SK-N-SH (cell line): Measurements from ENCODE around the gene HNRNPAB. TPM values are rescaled to one million over a fixed set of nuclear protein-coding genes. Genes with fewer than 3 reads are reported as not detected.
A peak's percentile ranks its signal among the peaks of the same experiment; 100 is the strongest.

Source experiments
- CTCF ChIA-PET: fragments of 300-600, 350-600 bp; formaldehyde crosslinking; extraction: SDS; loops from one replicate; lab custom pipeline; 2021; lab: Yijun Ruan, JAX
- POLR2A ChIA-PET: fragments of 350-600 bp; sonication (Branson Sonifier 250); formaldehyde crosslinking; extraction: SDS; loops from one replicate; lab custom pipeline; 2020; ENCODE audit warnings: antibody characterized with exemption, inconsistent platforms; lab: Yijun Ruan, JAX
- DNase-seq: peaks from one replicate; pipeline ENCODE4 v3.0.0; 2012
- H2AFZ ChIP-seq: fragments of 200-600 bp; sonication (generic); 2 replicates; pipeline ENCODE4 v1.8.1; 2016; ENCODE audit warnings: antibody characterized with exemption, mild to moderate bottlenecking, low read depth
- H3F3A ChIP-seq: fragments of 200-600 bp; sonication (generic); replicated peaks from 2 replicates; pipeline ENCODE3; 2016; ENCODE audit warnings: antibody characterized with exemption, mild to moderate bottlenecking; ENCODE audit not compliant: insufficient read depth
- H3K27ac ChIP-seq, 2 experiments: fragments of 200-500 bp in 1 of 2; fragments of 200-600 bp in 1 of 2; sonication (Bioruptor generic) in 1 of 2; sonication (generic), shearing (Covaris generic) in 1 of 2; 2 replicates each; pipeline versions ENCODE4 v1.5.1 to v1.6.1; 2014 to 2016; ENCODE audit warnings: low read depth in 2 of 2, inconsistent platforms in 1 of 2, low read length in 1 of 2, mild to moderate bottlenecking in 1 of 2, mixed read lengths in 1 of 2
- H3K27me3 ChIP-seq: fragments of 200-600 bp; sonication (generic), shearing (Covaris generic); 2 replicates; pipeline ENCODE4 v1.6.1; 2016; ENCODE audit warnings: mixed run types; ENCODE audit not compliant: insufficient read depth
- H3K36me3 ChIP-seq, 2 experiments: fragments of 200-500 bp in 1 of 2; fragments of 200-600 bp in 1 of 2; sonication (Bioruptor generic) in 1 of 2; sonication (generic) in 1 of 2; replicated peaks in 1 of 2; 2 replicates each; pipeline versions ENCODE3 to v1.5.1; 2014 to 2016; ENCODE audit warnings: low read length in 1 of 2, mild to moderate bottlenecking in 1 of 2; ENCODE audit not compliant: insufficient read depth in 2 of 2, control insufficient read depth in 1 of 2
- H3K4me1 ChIP-seq, 2 experiments: fragments of 200-500 bp in 1 of 2; fragments of 200-600 bp in 1 of 2; sonication (Bioruptor generic) in 1 of 2; sonication (generic), shearing (Covaris generic) in 1 of 2; 2 replicates each; pipeline versions ENCODE4 v1.5.1 to v1.6.1; 2014 to 2016; ENCODE audit warnings: low read depth in 1 of 2, low read length in 1 of 2, mixed run types in 1 of 2; ENCODE audit not compliant: insufficient read depth in 2 of 2, control insufficient read depth in 1 of 2
- H3K4me2 ChIP-seq: fragments of 200-600 bp; sonication (generic), shearing (Covaris generic); 2 replicates; pipeline ENCODE4 v1.6.1; 2017; ENCODE audit warnings: mixed run types
- H3K4me3 ChIP-seq, 2 experiments: fragments of 200-500 bp in 1 of 2; fragments of 200-600 bp in 1 of 2; sonication (Bioruptor generic) in 1 of 2; sonication (generic), shearing (Covaris generic) in 1 of 2; 2 replicates each; pipeline versions ENCODE4 v1.5.1 to v1.8.1; 2014 to 2016; ENCODE audit warnings: low read depth in 2 of 2, inconsistent platforms in 1 of 2, low read length in 1 of 2, mild to moderate bottlenecking in 1 of 2, mixed read lengths in 1 of 2, moderate library complexity in 1 of 2
- H3K79me2 ChIP-seq: fragments of 200-600 bp; sonication (generic); 2 replicates; pipeline ENCODE4 v1.8.1; 2017; ENCODE audit warnings: mild to moderate bottlenecking; ENCODE audit not compliant: insufficient read depth
- H3K9ac ChIP-seq: fragments of 200-600 bp; sonication (generic); 2 replicates; pipeline ENCODE4 v1.6.1; 2017; ENCODE audit warnings: mixed run types
- H3K9me2 ChIP-seq: fragments of 200-600 bp; sonication (generic); 2 replicates; pipeline ENCODE4 v1.6.1; 2017; ENCODE audit warnings: mixed run types
- H3K9me3 ChIP-seq: fragments of 200-600 bp; sonication (generic); 2 replicates; pipeline ENCODE4 v1.6.1; 2017; ENCODE audit warnings: mixed run types, mild to moderate bottlenecking, moderate library complexity
- H4K20me1 ChIP-seq: fragments of 200-600 bp; sonication (generic); 2 replicates; pipeline ENCODE4 v1.6.1; 2017; ENCODE audit warnings: mild to moderate bottlenecking, mixed run types; ENCODE audit not compliant: insufficient read depth
- CHD2 ChIP-seq: fragments of 150-350 bp; IDR thresholded peaks from 2 replicates; pipeline ENCODE4 v1.6.1; 2018; ENCODE audit warnings: low read length; ENCODE audit not compliant: partially characterized antibody
- FOXJ3 ChIP-seq: sonication (generic); formaldehyde crosslinking; IDR thresholded peaks from 2 replicates; pipeline ENCODE4 v1.5.1; 2020; ENCODE audit warnings: mild to moderate bottlenecking, missing genetic modification reagents
- MEF2A ChIP-seq: IDR thresholded peaks from 2 replicates; pipeline ENCODE4 v1.4.0; 2012; ENCODE audit warnings: low read depth, borderline replicate concordance
- MXI1 ChIP-seq: IDR thresholded peaks from 2 replicates; pipeline ENCODE4 v1.6.1; 2012; ENCODE audit warnings: mild to moderate bottlenecking, low read depth, low read length, improper control_type of control experiment
- RAD21 ChIP-seq: IDR thresholded peaks from 2 replicates; pipeline ENCODE4 v1.6.1; 2012; ENCODE audit warnings: mild to moderate bottlenecking, low read length
- RXRA ChIP-seq: IDR thresholded peaks from 2 replicates; pipeline ENCODE4 v1.4.0; 2012; ENCODE audit warnings: low read depth, mild to moderate bottlenecking, borderline replicate concordance
- SMC3 ChIP-seq: IDR thresholded peaks from 2 replicates; pipeline ENCODE4 v1.6.1; 2012; ENCODE audit warnings: low read depth, low read length, improper control_type of control experiment
- WGBS: methylation state at CpG from one replicate; pipeline ENCODE4 v1.1.6; 2017; ENCODE audit warnings: low lambda C conversion rate; 5-methylcytosine and 5-hydroxymethylcytosine counted together
- polyA plus RNA-seq, 3 experiments: library from polyadenylated mRNA; depleted of rRNA; stranded (reverse); fragments of >200 nt; gene quantifications; 2 replicates each; pipeline ENCODE4 v1.2.3, GENCODE V29; 2012
- TF ChIP-seq, protein P1 (sequence below): IDR thresholded peaks from 2 replicates; pipeline ENCODE4 v1.4.0; 2012; ENCODE audit warnings: low read depth, borderline replicate concordance
- TF ChIP-seq, protein P2 (sequence below): IDR thresholded peaks from 2 replicates; pipeline ENCODE4 v1.6.1; 2012; ENCODE audit warnings: mild to moderate bottlenecking, low read depth, low read length, moderate library complexity
- TF ChIP-seq, protein P3 (sequence below): fragments of 200-600 bp; sonication (generic); IDR thresholded peaks from 2 replicates; pipeline ENCODE4 v1.6.1; 2017; ENCODE audit warnings: antibody characterized with exemption, mild to moderate bottlenecking, moderate library complexity
- TF ChIP-seq, protein P4 (sequence below): IDR thresholded peaks from 2 replicates; pipeline ENCODE4 v1.4.0; 2012; ENCODE audit warnings: low read depth, borderline replicate concordance

The HNRNPAB gene
- polyA plus RNA-seq, 1 of the 3 experiments (the other 2 are of a cell fraction): 164 TPM

DNA sequence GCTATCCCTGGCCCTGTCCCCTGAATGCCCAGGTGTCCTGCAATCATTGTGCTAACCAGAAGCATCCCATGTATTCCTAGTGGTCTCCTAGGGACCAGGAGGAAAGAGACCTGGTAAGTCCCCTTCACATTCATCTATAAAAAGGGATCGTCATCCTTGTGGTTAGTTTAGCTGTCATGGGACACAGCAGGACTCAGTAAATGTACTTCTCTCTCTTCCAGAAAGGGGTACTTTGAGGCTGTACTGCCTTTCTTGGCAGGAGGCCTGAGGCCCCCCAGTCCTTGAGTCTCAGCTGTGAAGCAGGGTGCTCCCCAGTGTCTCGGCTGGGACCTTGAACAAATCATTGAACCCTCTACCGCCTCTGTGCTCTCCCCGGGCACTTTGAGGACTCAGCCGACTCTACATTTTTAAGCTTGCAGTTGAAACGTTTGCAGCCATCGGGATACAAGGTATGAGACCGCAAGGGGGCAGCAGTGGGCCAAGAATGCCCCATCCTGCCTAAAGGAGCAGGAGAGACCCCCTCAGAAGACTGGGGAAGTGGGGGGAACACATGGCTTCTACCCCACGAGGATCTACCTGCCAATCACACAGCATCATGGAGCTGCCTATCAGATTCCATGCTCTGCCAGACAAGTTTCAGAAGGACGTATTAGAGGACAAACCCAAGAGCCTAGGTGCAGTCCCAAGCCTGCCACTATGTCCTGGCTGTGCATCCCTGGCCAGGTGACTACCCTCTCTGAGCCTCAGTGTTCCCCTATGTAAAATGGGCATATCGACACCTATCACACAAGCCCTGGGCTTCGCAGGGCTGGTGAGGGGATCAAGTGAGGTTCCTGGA lies 30.6 kb downstream of the HNRNPAB start:
- WGBS: 22% methylated on average over 12 of the region's 12 CpGs
- peaks cover 20% of the 10 kb centered on the region for H3K79me2 ChIP-seq
- peaks cover 2 to 3% of the 10 kb centered on the region in 2 experiments for H3K36me3 ChIP-seq
- H3K9me3 ChIP-seq: no peaks in the 10 kb centered on the region
- TF ChIP-seq FOXJ3 (CRISPR knock-in tag) (no peak), RAD21 (peak; percentile 81), CHD2 (peak; percentile 31), SMC3 (peak; percentile 68), MXI1 (no peak), RXRA (no peak), MEF2A (no peak)
- TF ChIP-seq, protein P1, sequence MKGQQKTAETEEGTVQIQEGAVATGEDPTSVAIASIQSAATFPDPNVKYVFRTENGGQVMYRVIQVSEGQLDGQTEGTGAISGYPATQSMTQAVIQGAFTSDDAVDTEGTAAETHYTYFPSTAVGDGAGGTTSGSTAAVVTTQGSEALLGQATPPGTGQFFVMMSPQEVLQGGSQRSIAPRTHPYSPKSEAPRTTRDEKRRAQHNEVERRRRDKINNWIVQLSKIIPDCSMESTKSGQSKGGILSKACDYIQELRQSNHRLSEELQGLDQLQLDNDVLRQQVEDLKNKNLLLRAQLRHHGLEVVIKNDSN: no peak
- TF ChIP-seq, protein P2, sequence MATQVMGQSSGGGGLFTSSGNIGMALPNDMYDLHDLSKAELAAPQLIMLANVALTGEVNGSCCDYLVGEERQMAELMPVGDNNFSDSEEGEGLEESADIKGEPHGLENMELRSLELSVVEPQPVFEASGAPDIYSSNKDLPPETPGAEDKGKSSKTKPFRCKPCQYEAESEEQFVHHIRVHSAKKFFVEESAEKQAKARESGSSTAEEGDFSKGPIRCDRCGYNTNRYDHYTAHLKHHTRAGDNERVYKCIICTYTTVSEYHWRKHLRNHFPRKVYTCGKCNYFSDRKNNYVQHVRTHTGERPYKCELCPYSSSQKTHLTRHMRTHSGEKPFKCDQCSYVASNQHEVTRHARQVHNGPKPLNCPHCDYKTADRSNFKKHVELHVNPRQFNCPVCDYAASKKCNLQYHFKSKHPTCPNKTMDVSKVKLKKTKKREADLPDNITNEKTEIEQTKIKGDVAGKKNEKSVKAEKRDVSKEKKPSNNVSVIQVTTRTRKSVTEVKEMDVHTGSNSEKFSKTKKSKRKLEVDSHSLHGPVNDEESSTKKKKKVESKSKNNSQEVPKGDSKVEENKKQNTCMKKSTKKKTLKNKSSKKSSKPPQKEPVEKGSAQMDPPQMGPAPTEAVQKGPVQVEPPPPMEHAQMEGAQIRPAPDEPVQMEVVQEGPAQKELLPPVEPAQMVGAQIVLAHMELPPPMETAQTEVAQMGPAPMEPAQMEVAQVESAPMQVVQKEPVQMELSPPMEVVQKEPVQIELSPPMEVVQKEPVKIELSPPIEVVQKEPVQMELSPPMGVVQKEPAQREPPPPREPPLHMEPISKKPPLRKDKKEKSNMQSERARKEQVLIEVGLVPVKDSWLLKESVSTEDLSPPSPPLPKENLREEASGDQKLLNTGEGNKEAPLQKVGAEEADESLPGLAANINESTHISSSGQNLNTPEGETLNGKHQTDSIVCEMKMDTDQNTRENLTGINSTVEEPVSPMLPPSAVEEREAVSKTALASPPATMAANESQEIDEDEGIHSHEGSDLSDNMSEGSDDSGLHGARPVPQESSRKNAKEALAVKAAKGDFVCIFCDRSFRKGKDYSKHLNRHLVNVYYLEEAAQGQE: no peak
- TF ChIP-seq, protein P3, sequence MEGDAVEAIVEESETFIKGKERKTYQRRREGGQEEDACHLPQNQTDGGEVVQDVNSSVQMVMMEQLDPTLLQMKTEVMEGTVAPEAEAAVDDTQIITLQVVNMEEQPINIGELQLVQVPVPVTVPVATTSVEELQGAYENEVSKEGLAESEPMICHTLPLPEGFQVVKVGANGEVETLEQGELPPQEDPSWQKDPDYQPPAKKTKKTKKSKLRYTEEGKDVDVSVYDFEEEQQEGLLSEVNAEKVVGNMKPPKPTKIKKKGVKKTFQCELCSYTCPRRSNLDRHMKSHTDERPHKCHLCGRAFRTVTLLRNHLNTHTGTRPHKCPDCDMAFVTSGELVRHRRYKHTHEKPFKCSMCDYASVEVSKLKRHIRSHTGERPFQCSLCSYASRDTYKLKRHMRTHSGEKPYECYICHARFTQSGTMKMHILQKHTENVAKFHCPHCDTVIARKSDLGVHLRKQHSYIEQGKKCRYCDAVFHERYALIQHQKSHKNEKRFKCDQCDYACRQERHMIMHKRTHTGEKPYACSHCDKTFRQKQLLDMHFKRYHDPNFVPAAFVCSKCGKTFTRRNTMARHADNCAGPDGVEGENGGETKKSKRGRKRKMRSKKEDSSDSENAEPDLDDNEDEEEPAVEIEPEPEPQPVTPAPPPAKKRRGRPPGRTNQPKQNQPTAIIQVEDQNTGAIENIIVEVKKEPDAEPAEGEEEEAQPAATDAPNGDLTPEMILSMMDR: peak; percentile 73
- TF ChIP-seq, protein P4, sequence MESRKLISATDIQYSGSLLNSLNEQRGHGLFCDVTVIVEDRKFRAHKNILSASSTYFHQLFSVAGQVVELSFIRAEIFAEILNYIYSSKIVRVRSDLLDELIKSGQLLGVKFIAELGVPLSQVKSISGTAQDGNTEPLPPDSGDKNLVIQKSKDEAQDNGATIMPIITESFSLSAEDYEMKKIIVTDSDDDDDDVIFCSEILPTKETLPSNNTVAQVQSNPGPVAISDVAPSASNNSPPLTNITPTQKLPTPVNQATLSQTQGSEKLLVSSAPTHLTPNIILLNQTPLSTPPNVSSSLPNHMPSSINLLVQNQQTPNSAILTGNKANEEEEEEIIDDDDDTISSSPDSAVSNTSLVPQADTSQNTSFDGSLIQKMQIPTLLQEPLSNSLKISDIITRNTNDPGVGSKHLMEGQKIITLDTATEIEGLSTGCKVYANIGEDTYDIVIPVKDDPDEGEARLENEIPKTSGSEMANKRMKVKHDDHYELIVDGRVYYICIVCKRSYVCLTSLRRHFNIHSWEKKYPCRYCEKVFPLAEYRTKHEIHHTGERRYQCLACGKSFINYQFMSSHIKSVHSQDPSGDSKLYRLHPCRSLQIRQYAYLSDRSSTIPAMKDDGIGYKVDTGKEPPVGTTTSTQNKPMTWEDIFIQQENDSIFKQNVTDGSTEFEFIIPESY: no peak
- ChIA-PET POLR2A (interaction anchor here (0.8 kb wide), 1 partner anchor 355 kb away, joined by 3 read pairs; the partner anchor contains the start of gene COL23A1), CTCF (interaction anchor here (0.6 to 12.2 kb wide), 44 partner anchors 9 to 1029 kb away, joined by 3 to 147 read pairs (median 4); partner anchors contain the start of genes COL23A1 and HNRNPAB)
- H3K9ac ChIP-seq: no peak overlapping the region
- peaks cover 11 to 53% of the 10 kb centered on the region in 2 experiments; a peak in 2 of 4 replicates for H3K4me1 ChIP-seq
- no peaks in the 10 kb centered on the region for H3K27me3 ChIP-seq
- H3F3A ChIP-seq: peaks cover 11% of the 10 kb centered on the region
- H4K20me1 ChIP-seq: no peaks in the 10 kb centered on the region
- H3K4me2 ChIP-seq: no peak overlapping the region
- no peak overlapping the region; a peak in 1 of 4 replicates for H3K27ac ChIP-seq
- H3K9me2 ChIP-seq: no peaks in the 10 kb centered on the region
- H2AFZ ChIP-seq: no peak overlapping the region
- no peak overlapping the region; a peak in 1 of 4 replicates for H3K4me3 ChIP-seq
- peak; percentile 89 for DNase-seq
